HCT116 (cell line): Measurements from ENCODE around the gene AKT3. TPM values are rescaled to one million over a fixed set of nuclear protein-coding genes. Genes with fewer than 3 reads are reported as not detected.

Experiments
- ATAC-seq: fragments of 200-7000 bp; cut with Tn5 transposase; 2 replicates; pipeline ENCODE4 v1.9.1; 2020; ENCODE audit warnings: mild to moderate bottlenecking, moderate library complexity
- BruUV-seq: library from RNA; stranded (reverse); fragments of 400-500 nt; replicated peaks from 2 replicates; lab custom pipeline; 2021; lab: Mats Ljungman, UMichigan
- CTCF ChIA-PET: fragments of 300-600 bp; sonication (Branson Sonifier 250); formaldehyde crosslinking; loops from one replicate; lab custom pipeline; 2021; ENCODE audit warnings: antibody characterized with exemption; lab: Charles Lee
- POLR2A ChIA-PET: fragments of 300-600, 350-600 bp; sonication (Branson Sonifier 250); formaldehyde crosslinking; loops from one replicate; lab custom pipeline; 2021; ENCODE audit warnings: antibody characterized with exemption; lab: Charles Lee
- RAD21 ChIA-PET, 2 experiments: fragments of 300-600 bp; sonication (Branson Sonifier 250); formaldehyde crosslinking; loops; one replicate each; lab custom pipeline; 2023; ENCODE audit warnings: low total read pairs in 2 of 2; ENCODE audit not compliant: uncharacterized antibody in 2 of 2, unreplicated experiment in 2 of 2, low non-redundant PET in 1 of 2; lab: Charles Lee
- DNase-seq: peaks from one replicate; pipeline ENCODE4 v3.0.0-alpha.2; 2010; ENCODE audit warnings: low read depth, low spot score
- H2AFZ ChIP-seq: fragments of 200-600 bp; shearing (Covaris generic), sonication (generic); 2 replicates; pipeline ENCODE4 v1.6.1; 2017; ENCODE audit warnings: low read depth, mixed run types, mixed read lengths, antibody characterized with exemption, low read length; ENCODE audit not compliant: poor library complexity, severe bottlenecking
- H3K27ac ChIP-seq: 2 replicates; pipeline ENCODE4 v1.5.1; 2012; ENCODE audit warnings: low read depth, low read length
- H3K27me3 ChIP-seq: fragments of 200-600 bp; sonication (generic); 2 replicates; pipeline ENCODE4 v1.6.1; 2016; ENCODE audit warnings: mixed run types, low read length, mixed read lengths; ENCODE audit not compliant: insufficient read depth
- H3K36me3 ChIP-seq, 2 experiments: fragments of 200-500 bp in 1 of 2; fragments of 200-600 bp in 1 of 2; sonication (Bioruptor generic) in 1 of 2; sonication (generic) in 1 of 2; 2 replicates each; pipeline versions ENCODE4 v1.5.1 to v1.6.1; 2014 to 2016; ENCODE audit warnings: low read length in 2 of 2, inconsistent platforms in 1 of 2, mixed read lengths in 1 of 2, mixed run types in 1 of 2; ENCODE audit not compliant: insufficient read depth in 2 of 2, control insufficient read depth in 1 of 2
- H3K4me1 ChIP-seq, 2 experiments: fragments of 200-600 bp in 1 of 2; sonication (generic) in 1 of 2; 2 replicates each; pipeline versions ENCODE4 v1.5.1 to v1.6.1; 2012 to 2017; ENCODE audit warnings: low read length in 2 of 2, inconsistent platforms in 1 of 2, mild to moderate bottlenecking in 1 of 2, mixed read lengths in 1 of 2, mixed run types in 1 of 2, moderate library complexity in 1 of 2; ENCODE audit not compliant: insufficient read depth in 2 of 2, control insufficient read depth in 1 of 2
- H3K4me2 ChIP-seq: fragments of 200-600 bp; sonication (generic); 2 replicates; pipeline ENCODE4 v1.6.1; 2017; ENCODE audit warnings: mixed run types, low read length, mixed read lengths
- H3K4me3 ChIP-seq, 2 experiments: fragments of 200-600 bp in 1 of 2; sonication (generic) in 1 of 2; replicated peaks in 1 of 2; 2 replicates each; pipeline ENCODE4 v1.5.1; 2011 to 2016; ENCODE audit warnings: low read length in 2 of 2, control low read depth in 1 of 2, low read depth in 1 of 2, mild to moderate bottlenecking in 1 of 2, mixed read lengths in 1 of 2, mixed run types in 1 of 2
- H3K79me2 ChIP-seq: fragments of 200-600 bp; sonication (generic); 2 replicates; pipeline ENCODE4 v1.6.1; 2017; ENCODE audit warnings: mild to moderate bottlenecking, mixed run types, low read length, moderate library complexity, mixed read lengths; ENCODE audit not compliant: insufficient read depth
- H3K9ac ChIP-seq: fragments of 200-600 bp; sonication (generic); 2 replicates; pipeline ENCODE4 v1.6.1; 2016; ENCODE audit warnings: low read length, mixed read lengths
- H3K9me2 ChIP-seq: fragments of 200-600 bp; sonication (generic), shearing (Covaris generic); 2 replicates; pipeline ENCODE4 v1.6.1; 2017; ENCODE audit warnings: mixed run types, mild to moderate bottlenecking, moderate library complexity; ENCODE audit not compliant: insufficient read depth
- H3K9me3 ChIP-seq, 2 experiments: fragments of 200-500 bp in 1 of 2; fragments of 200-600 bp in 1 of 2; sonication (Bioruptor generic) in 1 of 2; sonication (generic) in 1 of 2; 2 replicates each; pipeline ENCODE4 v1.6.1; 2014 to 2017; ENCODE audit warnings: low read length in 2 of 2, mixed read lengths in 2 of 2, inconsistent platforms in 1 of 2, low read depth in 1 of 2, mild to moderate bottlenecking in 1 of 2, mixed run types in 1 of 2, moderate library complexity in 1 of 2; ENCODE audit not compliant: control insufficient read depth in 1 of 2, insufficient read depth in 1 of 2
- H4K20me1 ChIP-seq: fragments of 200-600 bp; sonication (generic), shearing (Covaris generic); 2 replicates; pipeline ENCODE4 v1.6.1; 2017; ENCODE audit warnings: mixed run types, mild to moderate bottlenecking, moderate library complexity; ENCODE audit not compliant: insufficient read depth
- ATF3 ChIP-seq: IDR thresholded peaks from 2 replicates; pipeline ENCODE4 v1.6.1; 2012
- CBX3 ChIP-seq: IDR thresholded peaks from 2 replicates; pipeline ENCODE4 v1.6.1; 2012; ENCODE audit warnings: low read depth
- CEBPB ChIP-seq: IDR thresholded peaks from 2 replicates; pipeline ENCODE4 v1.6.1; 2012; ENCODE audit warnings: low read depth
- CTCF ChIP-seq, 3 experiments: fragments of 200-600 bp in 1 of 3; sonication (generic) in 1 of 3; IDR thresholded peaks in 2 of 3; conservative IDR thresholded peaks in 1 of 3; 2 replicates each; pipeline ENCODE4 v1.5.1; 2012 to 2017; ENCODE audit warnings: low read depth in 2 of 3, low read length in 2 of 3, antibody characterized with exemption in 1 of 3, borderline replicate concordance in 1 of 3, control low read depth in 1 of 3, mild to moderate bottlenecking in 1 of 3, mixed read lengths in 1 of 3, mixed run types in 1 of 3, moderate library complexity in 1 of 3; ENCODE audit not compliant: insufficient read depth in 1 of 3
- ELF1 ChIP-seq: IDR thresholded peaks from 2 replicates; pipeline ENCODE4 v1.6.1; 2012; ENCODE audit warnings: low read depth, borderline replicate concordance
- EZH2 ChIP-seq: fragments of 200-600 bp; sonication (generic); IDR thresholded peaks from 2 replicates; pipeline ENCODE4 v1.6.1; 2017; ENCODE audit warnings: antibody characterized with exemption, mixed run types
- EZH2phosphoT487 ChIP-seq: fragments of 200-600 bp; IDR thresholded peaks from 2 replicates; pipeline ENCODE4 v1.6.1; 2018; ENCODE audit warnings: antibody characterized with exemption, borderline replicate concordance
- JUND ChIP-seq: IDR thresholded peaks from 2 replicates; pipeline ENCODE4 v1.6.1; 2012
- RAD21 ChIP-seq: IDR thresholded peaks from 2 replicates; pipeline ENCODE4 v1.6.1; 2012; ENCODE audit warnings: low read depth, mild to moderate bottlenecking
- SIN3A ChIP-seq: IDR thresholded peaks from 2 replicates; pipeline ENCODE4 v1.6.1; 2012; ENCODE audit warnings: low read depth
- SRF ChIP-seq: IDR thresholded peaks from 2 replicates; pipeline ENCODE4 v1.6.1; 2012; ENCODE audit warnings: low read depth
- YY1 ChIP-seq: IDR thresholded peaks from 2 replicates; pipeline ENCODE4 v1.6.1; 2011; ENCODE audit warnings: low read length, low read depth, moderate library complexity, mild to moderate bottlenecking; ENCODE audit not compliant: insufficient replicate concordance; ENCODE audit errors: extremely low read depth
- ZFX ChIP-seq: fragments of 450-650 bp; IDR thresholded peaks from 2 replicates; pipeline ENCODE4 v1.6.1; 2017
- intact Hi-C: fragments of 100-400 bp; cut with micrococcal nuclease; formaldehyde crosslinking; loops from 2 replicates; pipeline ENCODE4 v1.10.0; 2022
- total RNA-seq: library from RNA; stranded (reverse); gene quantifications from one replicate; pipeline ENCODE4 v1.2.1, GENCODE V29; 2021; ENCODE audit not compliant: unreplicated experiment

The AKT3 gene
- total RNA-seq, 1 experiment from 2014 or later: 0.49 TPM

DNA sequence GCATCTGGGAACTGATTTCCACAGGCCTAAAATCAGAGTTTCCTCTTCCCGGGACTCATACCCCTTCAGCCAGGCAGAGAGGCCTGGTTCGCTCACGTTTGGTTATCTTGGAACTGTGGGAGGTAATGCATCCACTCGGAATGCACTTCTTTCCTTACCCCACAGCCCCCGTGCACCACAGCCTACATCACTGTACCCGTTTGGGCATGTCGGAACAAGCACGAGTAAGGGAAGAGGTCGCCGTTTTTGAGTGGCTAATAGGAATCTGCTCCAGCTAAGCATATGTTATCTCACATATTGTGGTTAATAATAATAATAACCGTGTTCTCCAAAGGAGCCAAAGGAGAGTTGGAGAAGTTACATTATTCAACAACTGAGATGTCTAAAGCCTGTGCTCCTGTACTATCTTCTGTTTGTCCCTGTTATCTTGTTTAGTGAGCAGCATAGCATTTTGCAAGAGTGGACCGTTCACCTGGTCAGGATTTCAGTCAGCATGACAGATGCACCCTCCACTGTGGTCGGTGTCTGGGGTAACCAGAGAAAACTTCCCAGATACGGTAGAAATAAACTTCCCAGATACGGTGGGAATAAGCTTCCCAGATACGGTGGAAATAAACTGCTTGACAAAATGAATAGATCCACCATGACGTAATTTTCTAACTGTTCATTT lies 395.6 kb downstream of the AKT3 start:
- intact Hi-C loops: no loop called here
- Histone ChIP-seq H3K27ac (no peak overlapping the region), H3K27me3 (no peaks in the 10 kb centered on the region), H3K79me2 (no peaks in the 10 kb centered on the region), H2AFZ (no peak overlapping the region), H3K9ac (no peak overlapping the region), H3K36me3 (no peaks in the 10 kb centered on the region), H3K4me1 (no peaks in the 10 kb centered on the region), H4K20me1 (no peaks in the 10 kb centered on the region), H3K9me2 (no peaks in the 10 kb centered on the region)
- ChIA-PET CTCF (no interaction called here), RAD21 (no interaction called here), POLR2A (interaction anchor here (0.7 kb wide), 1 partner anchor 68 kb away, joined by 3 read pairs; no protein-coding TSS in a partner anchor)
- no peak for DNase-seq
- BruUV-seq: no TSS peak
- TF ChIP-seq ELF1: no peak
- TF ChIP-seq, all 23 proteins: peak for 0
- H3K4me3 ChIP-seq: no peak overlapping the region
- no peak overlapping the region for H3K4me2 ChIP-seq
- no peak for ATAC-seq
- H3K9me3 ChIP-seq: no peaks in the 10 kb centered on the region

DNA sequence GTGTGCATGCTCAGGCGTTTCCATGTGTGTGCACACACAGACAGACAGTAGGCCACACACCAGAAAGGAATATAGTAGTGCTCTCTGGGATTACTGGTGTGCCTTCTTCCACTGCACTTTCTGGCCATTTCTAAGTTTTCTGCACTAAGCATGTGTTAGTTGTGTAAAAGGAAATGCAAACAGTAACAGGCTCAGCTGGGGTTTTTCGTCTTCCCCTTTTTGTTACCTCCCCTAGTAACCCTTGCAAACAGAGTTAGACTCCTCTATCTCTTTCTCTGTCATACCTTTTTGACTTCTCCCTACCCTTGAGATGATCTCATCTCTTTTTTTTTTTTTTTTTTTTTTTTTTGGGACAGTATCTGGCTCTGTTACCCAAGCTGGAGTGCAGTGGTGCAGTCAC lies 398.0 kb downstream of the AKT3 start:
- no peak overlapping the region for H3K4me3 ChIP-seq
- TF ChIP-seq EZH2phosphoT487 (no peak), CBX3 (no peak), CEBPB (no peak), CTCF (IDR thresholded peaks at IDR 0.05 in 2 of 3, conservative IDR thresholded peaks at IDR 0.05 in 1 of 3; ENCODE audit: borderline replicate concordance in 1 of 3, insufficient read depth in 1 of 3, low read depth in 2 of 3, low read length in 2 of 3) (no peak), ATF3 (no peak), SRF (no peak), YY1 (no peak), JUND (no peak), RAD21 (no peak), ZFX (no peak), EZH2 (no peak), SIN3A (no peak)
- TF ChIP-seq, all 23 proteins: peak for 0
- intact Hi-C loops: no loop called here

More for the DNA sequence above, 398.0 kb downstream of the AKT3 start:
- H3K9me3 ChIP-seq: no peaks in the 10 kb centered on the region
- no peaks in the 10 kb centered on the region for H4K20me1 ChIP-seq
- no peak; the same call in 1 of the 2 replicates for ATAC-seq
- H3K4me1 ChIP-seq: no peaks in the 10 kb centered on the region
- no peak overlapping the region for H2AFZ ChIP-seq
- H3K9ac ChIP-seq: no peak overlapping the region
- H3K9me2 ChIP-seq: no peaks in the 10 kb centered on the region
- ChIA-PET CTCF (no interaction called here), RAD21 (no interaction called here), POLR2A (no interaction called here)
- H3K79me2 ChIP-seq: no peaks in the 10 kb centered on the region
- H3K4me2 ChIP-seq: no peak overlapping the region
- no TSS peak for BruUV-seq
- DNase-seq: no peak
- H3K27ac ChIP-seq: no peak overlapping the region
- no peaks in the 10 kb centered on the region for H3K27me3 ChIP-seq
- no peaks in the 10 kb centered on the region for H3K36me3 ChIP-seq
